ENCODE results near the gene PTPRM.

PTPRM gene

DNA sequence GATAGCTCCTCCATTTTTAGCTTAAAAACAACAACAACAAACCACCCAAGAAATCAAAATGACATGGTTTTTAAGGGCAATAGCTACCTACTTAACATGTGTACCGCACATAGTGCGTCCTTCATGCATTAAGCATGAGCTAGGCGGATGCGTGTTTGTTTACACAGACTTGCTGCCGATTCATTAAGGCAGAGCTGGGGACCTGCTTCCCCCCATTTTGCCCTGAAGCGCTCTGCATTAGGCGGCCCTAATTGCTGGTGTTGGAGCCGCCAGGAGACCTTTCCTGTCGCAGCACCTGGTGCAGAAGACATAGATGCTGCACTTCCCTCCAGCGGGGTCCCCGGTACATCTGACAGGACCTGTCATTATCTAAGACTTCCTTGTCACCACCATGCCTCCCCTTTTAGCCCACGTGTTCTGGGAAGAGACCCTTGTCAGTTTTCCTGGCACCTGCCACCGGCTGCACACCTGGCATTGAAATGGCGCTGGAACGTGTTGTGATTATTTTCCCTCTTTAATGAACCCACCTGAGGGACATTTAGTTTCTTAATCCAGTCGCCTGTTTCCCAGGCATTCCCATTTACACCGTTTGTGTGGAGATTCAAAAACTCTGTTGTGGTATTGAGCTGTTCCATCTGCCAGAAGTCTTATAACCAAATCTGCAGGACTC is 781.1 kb downstream of the PTPRM start:
- TF ChIP-seq CTCF (conservative IDR thresholded peaks at IDR 0.05; ENCODE audit: low read depth): no peak
- DNase-seq (ENCODE audit: low spot score): no peak
- POLR2A ChIA-PET (ENCODE audit: low non-redundant PET): no interaction called here
- CTCF ChIA-PET: no interaction called here
- H3K27ac ChIP-seq: no peak overlapping the region

- no peak for DNase-seq (ENCODE audit: low spot score)
- ChIA-PET CTCF (no interaction called here), POLR2A (ENCODE audit: low non-redundant PET) (no interaction called here)
- TF ChIP-seq CTCF (conservative IDR thresholded peaks at IDR 0.05; ENCODE audit: low read depth): no peak
- no peak overlapping the region for H3K27ac ChIP-seq
Measured at GRCh38 chr18:8349608-8350323, 782.6 kb downstream of the PTPRM start.

- no peak for TF ChIP-seq CTCF (conservative IDR thresholded peaks at IDR 0.05; ENCODE audit: low read depth)
- no peak overlapping the region for H3K27ac ChIP-seq
- no peak for DNase-seq (ENCODE audit: low spot score)
- POLR2A ChIA-PET (ENCODE audit: low non-redundant PET): no interaction called here
- CTCF ChIA-PET: no interaction called here
Measured at GRCh38 chr18:8350628-8351027, 783.5 kb downstream of the PTPRM start.

GRCh38 chr18:8351161-8351560 is 784.0 kb downstream of the PTPRM start:
- CTCF ChIA-PET: no interaction called here
- POLR2A ChIA-PET (ENCODE audit: low non-redundant PET): no interaction called here
- TF ChIP-seq CTCF (conservative IDR thresholded peaks at IDR 0.05; ENCODE audit: low read depth): no peak
- no peak for DNase-seq (ENCODE audit: low spot score)
- no peak overlapping the region for H3K27ac ChIP-seq

DNA sequence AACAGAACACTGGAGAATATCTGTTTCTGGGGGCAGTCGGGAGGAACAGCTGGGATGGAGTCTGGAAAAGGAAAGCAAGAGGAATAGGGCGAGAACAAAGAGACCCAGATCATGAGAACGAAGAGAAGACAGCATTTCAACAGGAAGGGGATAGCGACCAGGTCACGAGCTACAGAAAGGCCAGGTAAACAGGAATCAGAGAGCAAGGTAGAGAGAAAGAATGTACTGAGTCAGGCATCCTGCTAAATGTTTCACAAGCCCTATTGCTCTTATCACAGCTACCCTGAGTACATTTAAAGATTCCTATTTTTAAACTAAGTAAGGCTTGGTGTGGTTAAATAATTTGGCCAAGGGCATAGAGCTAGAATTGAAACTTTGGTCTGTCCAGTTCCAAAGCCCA is 787.2 kb downstream of the PTPRM start:
- POLR2A ChIA-PET (ENCODE audit: low non-redundant PET): no interaction called here
- TF ChIP-seq CTCF (conservative IDR thresholded peaks at IDR 0.05; ENCODE audit: low read depth): no peak
- no peak for DNase-seq (ENCODE audit: low spot score)
- CTCF ChIA-PET: interaction anchor here (1.1 kb wide), 1 partner anchor 254 kb away, joined by 3 read pairs; no protein-coding TSS in a partner anchor
- no peak overlapping the region for H3K27ac ChIP-seq

DNA sequence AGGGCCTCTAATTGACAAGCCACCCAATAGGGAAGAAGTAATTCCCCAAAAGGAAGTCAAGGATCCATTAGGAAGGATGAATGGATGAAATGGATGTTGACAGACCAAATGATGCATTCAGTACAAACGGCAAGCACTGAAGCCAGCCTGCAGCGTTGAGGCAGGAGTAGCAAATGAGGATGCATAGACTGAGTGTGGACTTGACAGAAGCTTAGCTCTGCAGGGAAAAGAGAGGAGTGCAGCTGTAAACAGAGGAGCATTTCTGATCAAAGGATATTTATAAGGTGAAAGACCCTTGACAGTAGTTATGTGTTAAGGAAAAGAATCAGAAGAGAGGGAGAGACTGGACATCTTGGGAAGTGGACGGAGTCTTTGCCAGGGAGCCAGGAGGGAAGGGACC is 788.9 kb downstream of the PTPRM start:
- DNase-seq (ENCODE audit: low spot score): no peak
- TF ChIP-seq CTCF (conservative IDR thresholded peaks at IDR 0.05; ENCODE audit: low read depth): no peak
- ChIA-PET POLR2A (ENCODE audit: low non-redundant PET) (no interaction called here), CTCF (interaction anchor here (1.3 kb wide), 1 partner anchor 122 kb away, joined by 3 read pairs; no protein-coding TSS in a partner anchor)
- no peak overlapping the region for H3K27ac ChIP-seq

Measured in RWPE1 (cell line).